Stimulated activated CD4-positive, alpha-beta T cell treated with anti-CD3 and anti-CD28 coated beads, TNF-alpha, amount 100 ng/mL, for 24 hours (primary cell): Measurements from ENCODE around the gene SORT1.
"Not testable (repeated sequence)": the region's sequence is repeated elsewhere in the genome, so short reads cannot be mapped to it uniquely, and the experiment has no call there.

Experiments
- DNase-seq, 3 experiments: peaks; one replicate each; pipeline ENCODE4 v3.0.0-alpha.2; 2020; ENCODE audit warnings: low read depth in 3 of 3

Gene SORT1

GRCh38 chr1:109379907-109380306, 17.8 kb downstream of the SORT1 start:
- DNase-seq = no peak

GRCh38 chr1:109379422-109379821, 18.3 kb downstream of the SORT1 start:
- no peak for DNase-seq

- DNase-seq = no peak
Observed at GRCh38 chr1:109377698-109378097, 20.0 kb downstream of the SORT1 start.

GRCh38 chr1:109373696-109374095, 24.0 kb downstream of the SORT1 start:
- not testable (repeated sequence) for DNase-seq

GRCh38 chr1:109373126-109373525, 24.6 kb downstream of the SORT1 start:
- DNase-seq = no peak

GRCh38 chr1:109372281-109372680, 25.4 kb downstream of the SORT1 start:
- DNase-seq = no peak

- DNase-seq = no peak
Observed at GRCh38 chr1:109371341-109371739, 26.4 kb downstream of the SORT1 start.

GRCh38 chr1:109370712-109371340, 26.9 kb downstream of the SORT1 start:
- DNase-seq = no peak

GRCh38 chr1:109369167-109369746, 28.5 kb downstream of the SORT1 start:
- DNase-seq = no peak

GRCh38 chr1:109368464-109368863, 29.3 kb downstream of the SORT1 start:
- no peak for DNase-seq

GRCh38 chr1:109367626-109368025, 30.1 kb downstream of the SORT1 start:
- no peak for DNase-seq

GRCh38 chr1:109365642-109366204, 32.0 kb downstream of the SORT1 start:
- DNase-seq = no peak

- no peak for DNase-seq
Observed at GRCh38 chr1:109361649-109362048, 36.1 kb downstream of the SORT1 start.

- DNase-seq = no peak
Observed at GRCh38 chr1:109361069-109361468, 36.6 kb downstream of the SORT1 start.

- no peak for DNase-seq
Observed at GRCh38 chr1:109357616-109358015, 40.1 kb downstream of the SORT1 start.

GRCh38 chr1:109356915-109357314, 40.8 kb downstream of the SORT1 start:
- DNase-seq = no peak

GRCh38 chr1:109356505-109356904, 41.2 kb downstream of the SORT1 start:
- DNase-seq = no peak

- DNase-seq = no peak
Observed at GRCh38 chr1:109354929-109355328, 42.8 kb downstream of the SORT1 start.

- no peak for DNase-seq
Observed at GRCh38 chr1:109351457-109351856, 46.3 kb downstream of the SORT1 start.

- no peak for DNase-seq
Observed at GRCh38 chr1:109350655-109351054, 47.1 kb downstream of the SORT1 start.

GRCh38 chr1:109350182-109350581, 47.5 kb downstream of the SORT1 start:
- DNase-seq = no peak

- DNase-seq = no peak
Observed at GRCh38 chr1:109347511-109347910, 50.2 kb downstream of the SORT1 start.
